NCI-H524 treated with DMSO at 0.1 percent for 48 hours (cell line): ENCODE measurements around the gene DISC1.
A peak's percentile ranks its signal among the peaks of the same experiment; 100 is the strongest.
"Not testable (repeated sequence)": the region's sequence is repeated elsewhere in the genome, so short reads cannot be mapped to it uniquely, and the experiment has no call there.

Experiments used
- DNase-seq: peaks from one replicate; lab custom pipeline; 2025; lab: John Stamatoyannopoulos, UW

The DISC1 gene

DNA sequence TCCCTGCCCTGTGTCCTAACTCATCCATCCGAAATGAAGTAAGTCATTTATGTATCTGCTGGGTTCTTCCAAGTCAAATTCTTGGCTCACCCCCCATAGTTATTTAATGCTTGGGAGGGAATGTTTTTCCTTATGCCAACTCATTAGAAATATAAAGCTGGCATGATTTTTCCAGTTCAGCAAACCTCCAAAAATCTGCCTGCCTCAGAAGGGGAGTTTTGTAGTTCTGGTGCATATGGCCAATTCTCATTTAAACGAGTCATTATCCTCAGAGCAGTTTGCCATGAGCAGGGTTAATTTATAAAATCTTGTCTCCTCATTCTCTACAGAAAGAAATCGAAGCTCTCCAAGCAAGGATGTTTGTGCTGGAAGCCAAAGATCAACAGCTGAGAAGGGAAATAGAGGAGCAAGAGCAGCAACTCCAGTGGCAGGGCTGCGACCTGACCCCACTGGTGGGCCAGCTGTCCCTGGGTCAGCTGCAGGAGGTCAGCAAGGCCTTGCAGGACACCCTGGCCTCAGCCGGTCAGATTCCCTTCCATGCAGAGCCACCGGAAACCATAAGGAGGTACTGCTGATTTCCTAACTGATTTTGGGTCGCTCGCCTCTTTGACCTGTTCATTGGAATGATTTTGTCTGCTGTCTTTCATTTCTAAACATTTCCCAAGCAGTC, 144.1 kb downstream of the DISC1 start:
- no peak for DNase-seq

DNA sequence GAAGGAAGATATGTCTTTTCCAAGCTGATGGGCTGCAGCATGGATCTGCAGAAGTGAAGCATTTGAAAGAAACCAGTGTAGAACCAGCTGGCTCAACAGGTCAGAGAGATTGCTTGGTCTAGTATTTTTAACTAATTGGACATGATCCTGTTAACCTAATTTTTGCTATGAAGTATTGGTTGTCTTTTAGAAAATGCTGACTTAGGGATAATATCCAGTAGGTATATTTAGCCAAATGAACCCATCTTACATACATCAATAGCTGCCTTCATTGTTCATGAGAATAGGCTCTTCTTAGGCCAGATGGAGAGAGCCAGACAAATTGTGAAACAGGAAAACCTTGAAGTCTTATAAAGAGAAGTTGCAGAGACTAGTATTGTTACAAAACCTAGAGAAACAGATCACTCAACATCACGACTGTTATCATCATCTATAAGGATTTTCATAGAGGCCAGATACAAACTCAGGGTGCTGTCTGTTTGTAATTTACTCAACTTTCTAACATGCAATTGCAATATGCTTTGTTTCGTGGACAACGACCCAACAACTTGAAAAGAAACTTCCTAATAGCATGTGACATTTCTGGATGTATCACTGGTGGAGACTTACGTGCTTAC, 148.2 kb downstream of the DISC1 start:
- no peak for DNase-seq

DNA sequence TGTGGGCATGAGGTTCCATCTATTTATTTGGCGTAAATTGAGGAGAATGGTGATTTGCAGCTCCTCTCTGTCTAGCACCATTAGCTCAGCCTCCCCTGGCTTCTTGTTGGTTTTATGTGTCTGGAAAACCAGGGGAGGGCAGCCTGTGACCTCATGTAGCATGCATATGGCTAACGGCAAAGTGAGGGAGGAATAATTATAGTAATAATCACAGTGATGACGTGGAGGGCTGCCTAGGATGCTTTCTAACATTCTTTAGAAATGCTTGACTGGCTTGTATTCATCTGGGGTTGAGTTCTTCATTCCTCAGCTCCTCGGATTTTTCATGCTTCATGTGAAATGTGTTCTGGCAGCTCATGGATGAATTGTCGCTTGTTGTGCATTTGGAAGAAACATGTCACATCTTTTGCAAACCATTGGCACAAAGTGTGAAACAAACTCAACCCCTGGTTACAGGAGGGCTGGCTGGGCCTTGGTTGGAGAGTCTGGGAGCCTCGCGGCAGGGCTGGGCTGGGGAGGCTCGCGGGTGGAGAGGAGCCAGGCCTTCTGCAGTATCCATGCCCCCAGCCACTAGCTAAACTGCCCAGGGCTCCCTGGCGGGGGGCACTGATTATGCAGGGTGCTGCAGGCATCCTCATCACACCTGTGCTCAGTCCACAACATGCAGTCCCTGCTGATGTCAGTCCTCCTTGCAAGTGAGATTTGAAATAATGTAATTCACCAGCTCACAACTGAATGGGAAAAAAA, 149.6 kb downstream of the DISC1 start:
- DNase-seq = no peak

DNA sequence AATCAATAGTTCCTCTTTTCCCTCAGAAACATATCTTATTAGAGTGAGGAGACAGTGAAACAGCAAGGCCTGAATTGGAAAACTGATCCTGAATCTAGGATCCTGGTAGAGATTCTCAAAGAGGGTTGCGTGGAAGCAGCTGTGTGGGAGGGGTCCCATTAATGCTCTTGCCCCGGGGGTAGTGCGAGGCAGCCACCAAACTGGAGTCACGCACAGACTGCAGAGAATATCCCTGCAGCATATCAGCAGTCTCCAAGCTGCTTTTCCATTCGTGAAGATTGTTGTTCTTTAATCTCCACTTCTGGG, 150.1 kb downstream of the DISC1 start:
- no peak for DNase-seq

DNA sequence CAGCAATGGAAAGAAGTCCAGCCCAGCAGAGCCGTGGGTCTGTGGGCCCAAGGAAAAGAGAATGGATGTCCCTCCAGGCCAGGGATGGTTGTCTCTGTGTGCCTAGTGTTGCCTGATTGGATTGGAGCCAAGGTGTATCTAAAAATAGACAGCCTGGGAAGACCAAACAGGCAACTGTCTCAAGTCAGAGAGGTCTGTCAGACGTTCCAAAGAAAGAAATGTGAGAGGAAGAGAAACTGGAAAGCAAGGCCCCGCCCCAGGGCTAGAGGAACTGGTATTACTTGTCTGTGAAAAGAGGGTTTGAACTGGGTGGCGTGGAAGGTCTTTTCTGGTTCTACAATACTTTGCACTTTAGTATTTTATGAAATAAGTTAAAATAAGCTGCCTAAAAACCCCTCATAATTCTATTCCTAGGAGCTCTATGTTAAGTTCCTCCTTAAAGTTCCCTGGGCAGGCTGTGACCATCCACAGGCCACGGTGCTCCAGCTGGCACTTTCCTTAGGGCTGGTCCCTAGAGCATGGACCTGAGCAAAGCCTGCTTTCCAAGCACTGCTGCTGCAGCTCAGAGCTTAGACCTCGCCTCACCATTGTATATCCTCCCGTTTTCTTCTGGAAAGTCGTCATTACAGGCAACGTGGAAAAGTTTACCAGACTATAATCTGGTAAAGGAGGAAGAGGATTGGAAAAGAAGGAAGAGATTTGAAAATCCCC, 151.6 kb downstream of the DISC1 start:
- no peak for DNase-seq

DNA sequence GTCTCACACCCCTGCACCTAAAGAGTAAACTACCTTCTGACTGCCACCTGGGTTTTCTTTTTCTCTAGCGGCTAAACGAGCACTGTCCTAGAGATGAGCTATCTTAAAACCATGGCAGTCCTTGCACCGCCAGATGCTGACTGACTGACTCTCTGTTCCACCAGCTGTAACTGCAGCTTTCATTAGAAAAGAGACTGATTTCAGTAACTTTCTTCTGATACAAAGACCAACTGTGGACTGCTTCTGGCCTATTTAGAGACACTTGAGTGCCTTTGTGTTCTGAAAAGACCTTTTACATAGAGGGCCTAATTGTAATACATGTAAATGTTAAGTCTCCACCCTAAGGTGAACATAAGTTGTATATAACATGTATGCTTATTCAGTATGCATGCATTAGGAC, 152.5 kb downstream of the DISC1 start:
- DNase-seq = no peak

DNA sequence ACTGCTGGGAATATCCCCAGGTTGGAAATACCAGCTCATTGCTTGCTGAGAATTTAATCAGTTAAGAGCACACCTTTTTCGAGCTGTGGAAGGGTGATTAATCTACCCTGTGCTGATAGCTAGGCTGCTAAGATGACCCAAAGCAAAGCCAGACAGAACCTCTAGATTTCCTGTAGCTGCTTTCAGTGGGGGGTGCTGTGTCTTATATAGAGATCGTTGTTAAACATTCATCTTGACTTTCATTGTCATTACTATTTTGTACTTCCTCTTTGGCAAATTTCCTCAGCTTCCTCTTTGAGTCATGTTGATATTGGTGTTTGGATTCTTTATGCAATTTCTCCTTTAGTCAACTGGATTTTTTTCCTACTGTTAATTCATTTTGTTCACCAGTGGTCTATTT, 155.3 kb downstream of the DISC1 start:
- DNase-seq = no peak

DNA sequence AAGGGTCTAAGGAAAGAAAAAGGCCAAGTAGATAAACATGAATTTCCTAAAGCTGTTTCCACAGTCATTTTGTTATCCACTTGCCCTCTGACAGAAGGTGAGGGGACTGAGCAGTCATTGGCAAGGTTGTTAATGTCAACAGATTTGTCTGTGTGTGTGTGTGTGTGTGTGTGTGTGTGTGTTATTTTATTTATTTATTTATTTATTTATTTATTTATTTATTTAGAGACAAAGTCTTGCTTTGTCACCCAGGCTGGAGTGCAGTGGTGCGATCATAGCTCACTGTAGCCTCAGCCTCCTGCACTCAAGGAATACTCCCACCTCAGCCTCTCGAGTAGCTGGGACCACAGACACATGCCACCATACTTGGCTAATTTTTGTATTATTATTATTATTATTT, 158.5 kb downstream of the DISC1 start:
- DNase-seq = not testable (repeated sequence)

DNA sequence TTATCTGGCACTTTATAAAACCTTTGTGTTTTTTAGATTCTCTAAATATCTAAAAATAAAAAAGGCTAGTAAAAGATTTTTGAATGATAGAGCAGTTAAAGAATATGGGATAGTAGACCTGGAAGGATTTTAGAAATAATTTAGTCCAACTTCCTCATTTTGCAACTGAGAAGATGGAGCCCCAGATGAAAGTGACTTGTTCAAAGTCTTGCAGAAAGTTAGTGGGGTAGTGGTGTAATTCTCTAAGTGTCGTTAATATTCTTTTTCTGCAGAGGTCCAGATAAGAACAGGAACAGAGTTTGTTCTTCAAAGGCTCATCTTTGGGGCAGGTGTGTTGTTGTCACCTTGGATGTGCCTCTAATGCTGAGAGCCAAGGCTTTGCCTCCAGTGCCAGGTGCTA, 159.5 kb downstream of the DISC1 start:
- DNase-seq = no peak

DNA sequence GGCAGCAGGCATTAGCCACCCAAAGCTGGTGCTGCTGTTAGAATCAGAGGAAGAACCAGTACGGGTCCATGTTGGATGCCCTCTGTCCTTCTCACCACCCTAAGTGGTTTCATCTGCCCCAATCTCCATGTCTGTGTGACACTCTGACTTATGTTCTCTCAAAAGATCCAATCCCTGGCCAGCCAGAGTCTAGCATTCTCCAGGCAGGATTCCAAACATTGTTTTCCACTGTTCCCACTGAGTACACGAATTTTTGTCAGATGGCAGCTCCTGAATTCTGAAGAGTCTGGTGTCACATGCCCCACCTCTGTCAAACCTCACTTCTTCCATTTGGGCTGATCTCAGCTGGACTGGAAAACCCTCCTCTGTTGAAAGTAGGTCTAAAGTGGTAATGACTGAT, 166.0 kb downstream of the DISC1 start:
- no peak for DNase-seq

DNA sequence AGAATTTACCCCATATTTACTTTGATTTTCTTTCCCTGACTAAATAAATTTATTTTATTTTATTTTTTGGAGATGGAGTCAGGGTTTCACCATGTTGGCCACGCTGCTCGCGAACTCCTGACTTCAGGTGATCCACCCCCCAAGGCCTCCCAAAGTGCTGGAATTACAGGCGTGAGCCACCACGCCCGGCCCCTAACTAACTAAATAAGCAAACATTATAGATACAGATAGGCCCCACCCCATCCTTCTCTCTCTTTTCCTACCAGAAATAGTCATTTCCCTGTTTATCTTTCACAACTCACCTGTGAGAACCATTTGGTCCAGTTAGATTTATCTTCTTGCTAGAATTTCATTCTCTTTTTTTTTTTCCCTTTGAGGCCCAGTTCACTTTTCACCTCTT, 167.3 kb downstream of the DISC1 start:
- no peak for DNase-seq

DNA sequence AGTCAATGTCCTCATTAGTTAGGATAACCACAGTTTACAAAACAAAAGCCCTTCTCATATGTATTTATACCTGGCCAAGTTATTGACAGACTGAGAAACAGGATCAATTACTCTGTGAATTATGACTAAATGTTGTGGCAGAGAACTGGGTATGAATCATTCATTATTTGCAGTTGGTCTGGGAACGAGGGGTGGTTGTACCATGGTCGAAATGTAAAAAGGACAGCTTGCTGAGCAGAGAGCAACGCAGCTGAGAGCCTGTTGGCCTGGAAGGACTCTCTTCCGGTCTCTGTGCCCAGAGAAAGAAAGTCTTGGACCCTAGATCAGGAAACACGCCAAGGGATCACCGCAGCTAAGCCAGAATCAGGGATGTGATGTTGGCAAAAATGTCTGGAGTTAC, 169.6 kb downstream of the DISC1 start:
- no peak for DNase-seq

DNA sequence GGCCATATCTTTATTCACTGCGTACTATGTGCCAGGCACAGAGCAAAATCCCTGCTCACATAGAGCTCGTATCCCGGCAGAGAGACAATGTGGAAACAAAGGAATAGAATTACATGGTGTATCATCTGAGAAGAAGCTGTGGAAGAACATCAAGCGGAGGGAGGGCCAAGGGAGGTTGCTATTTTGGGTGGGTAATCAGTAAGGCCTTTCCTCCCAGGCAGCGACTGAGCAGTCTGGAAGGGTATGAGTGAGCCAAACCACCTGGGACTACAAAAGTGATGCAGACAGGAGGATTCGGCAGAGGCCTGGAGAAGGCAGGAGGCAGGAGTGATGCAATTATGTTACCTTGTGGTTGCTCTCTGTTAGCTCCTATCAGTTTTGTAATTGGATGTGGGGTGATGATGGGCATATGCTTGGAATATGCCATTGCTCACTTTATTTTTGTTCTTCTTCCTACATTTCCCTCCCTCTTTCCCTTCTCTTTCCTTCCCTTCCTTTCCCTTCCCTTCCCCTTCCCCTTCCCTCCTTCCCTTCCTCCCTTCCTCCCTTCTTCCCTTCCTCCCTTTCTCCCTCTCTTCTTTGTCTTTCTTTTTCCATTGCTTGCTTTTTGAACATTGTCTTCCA, 172.9 kb downstream of the DISC1 start:
- DNase-seq = no peak

DNA sequence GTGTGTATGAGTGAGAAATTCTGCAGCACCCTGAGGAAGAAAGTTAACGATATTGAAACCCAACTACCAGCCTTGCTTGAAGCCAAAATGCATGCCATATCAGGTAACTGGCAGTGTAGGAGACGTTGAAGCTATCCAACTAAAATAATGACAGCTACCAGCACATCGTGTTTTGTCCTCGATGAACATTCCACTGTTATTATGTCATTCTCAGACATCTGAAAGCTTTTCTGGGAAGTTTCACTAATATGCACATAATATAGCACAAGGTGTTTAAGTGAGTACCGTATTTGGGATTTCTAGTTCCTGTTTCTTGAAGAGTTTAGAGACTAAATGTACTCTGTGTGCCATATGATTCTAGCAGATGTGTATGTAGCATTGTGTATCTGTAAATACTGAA, 173.5 kb downstream of the DISC1 start:
- DNase-seq = no peak

DNA sequence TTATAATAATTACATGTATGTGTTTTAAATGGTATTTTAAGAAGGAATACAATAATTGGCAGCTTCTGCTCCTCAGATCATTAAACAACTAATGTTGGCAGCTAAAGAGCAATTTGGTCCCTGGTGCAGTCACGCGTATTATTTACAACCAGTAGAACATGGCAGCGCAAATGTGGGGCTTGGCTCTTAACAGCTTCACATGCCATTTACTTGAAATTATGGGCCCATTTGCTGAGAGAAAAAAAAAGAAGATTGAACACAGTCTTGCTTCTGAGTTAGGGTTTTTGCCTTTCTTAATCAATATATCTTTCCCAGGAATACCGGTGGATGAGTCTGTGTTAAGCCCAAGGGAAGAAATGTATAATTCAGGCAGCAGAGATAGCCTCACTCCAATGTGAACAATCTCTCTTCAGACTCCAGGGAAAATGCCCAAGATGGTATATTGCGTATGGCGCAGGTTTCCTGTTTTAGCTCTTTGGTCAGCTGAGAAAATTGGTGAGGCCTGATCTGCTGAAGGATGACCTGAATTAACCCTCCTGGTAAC, 174.5 kb downstream of the DISC1 start:
- no peak for DNase-seq

DNA sequence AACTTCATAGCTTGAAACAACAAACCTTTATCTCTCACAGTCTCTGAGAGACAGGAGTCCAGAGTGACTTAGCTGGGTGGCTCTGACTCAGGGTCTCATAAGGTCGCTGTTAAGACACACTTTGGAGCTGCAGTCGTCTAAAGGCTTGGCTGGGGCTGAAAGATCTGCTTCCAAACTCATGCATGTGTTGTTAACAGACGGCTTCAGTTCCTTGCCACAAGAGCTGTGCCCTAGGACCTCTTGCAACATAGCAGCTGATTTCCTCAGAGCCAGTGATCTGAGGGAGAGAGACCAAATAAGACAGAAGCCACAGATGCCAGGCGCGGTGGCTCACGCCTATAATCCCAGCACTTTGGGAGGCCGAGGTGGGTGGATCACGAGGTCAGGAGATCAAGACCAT, 176.8 kb downstream of the DISC1 start:
- DNase-seq = no peak

DNA sequence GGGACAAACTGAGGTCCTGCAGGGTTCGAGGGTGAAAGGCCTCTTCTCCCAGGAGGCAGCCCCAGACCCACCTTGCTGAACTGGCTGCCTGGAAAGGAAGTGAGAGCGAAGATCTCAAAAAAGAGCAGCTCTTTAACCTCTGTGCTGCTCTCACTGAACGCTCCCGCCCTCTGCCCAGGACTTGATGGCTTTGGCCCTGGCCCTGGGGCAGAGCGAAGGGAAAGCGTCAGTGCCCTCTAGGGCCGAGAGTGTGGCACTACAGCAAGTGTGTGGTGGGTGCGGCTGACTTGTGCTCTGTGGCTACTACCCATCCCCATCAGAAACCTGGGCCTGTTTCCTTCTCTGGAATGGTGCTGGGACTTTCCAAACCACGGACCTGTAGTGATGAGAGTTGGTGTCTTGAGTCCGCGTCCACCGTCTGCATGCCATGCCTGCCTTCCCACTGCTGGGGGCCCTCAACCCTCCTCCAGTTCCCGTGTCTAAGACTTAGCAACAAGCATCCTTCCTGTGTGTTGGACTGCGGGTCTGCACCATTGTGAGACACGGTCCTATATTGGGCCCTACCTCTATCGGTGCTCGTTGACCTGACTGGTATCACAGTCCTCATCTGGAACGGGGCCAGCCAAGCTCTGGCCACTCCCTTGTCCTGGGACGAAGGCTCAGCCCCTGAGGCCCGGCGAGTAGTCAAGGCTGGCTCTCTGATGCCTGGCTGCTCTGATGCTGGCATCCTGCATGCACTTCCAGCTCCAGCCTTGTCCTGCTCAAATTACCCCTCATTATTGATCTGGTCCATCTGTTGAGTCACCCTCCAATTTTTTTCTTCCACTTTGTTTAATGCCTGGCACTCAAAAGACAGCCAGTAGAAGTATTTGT, 180.3 kb downstream of the DISC1 start:
- peak; percentile 88 for DNase-seq

DNA sequence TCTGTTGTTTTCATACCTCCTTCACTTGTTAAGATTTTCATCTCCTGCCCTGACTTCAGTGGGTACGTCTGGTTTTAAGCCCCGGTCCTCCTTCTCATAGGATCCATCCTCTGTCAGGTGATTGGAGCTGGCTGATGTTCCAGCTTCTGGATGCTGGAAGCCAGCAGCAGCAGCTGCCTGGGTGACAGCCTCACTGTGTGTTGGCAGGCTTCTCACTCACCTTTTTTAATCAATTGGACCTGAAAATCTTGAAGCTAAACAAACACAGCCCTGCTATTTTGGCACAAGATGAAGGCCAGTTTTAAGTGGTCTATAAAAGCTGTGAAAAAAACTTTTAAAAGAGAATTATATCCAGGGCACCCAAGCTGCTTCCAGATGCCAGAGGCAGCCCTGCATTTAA, 181.0 kb downstream of the DISC1 start:
- DNase-seq = peak; percentile 88

DNA sequence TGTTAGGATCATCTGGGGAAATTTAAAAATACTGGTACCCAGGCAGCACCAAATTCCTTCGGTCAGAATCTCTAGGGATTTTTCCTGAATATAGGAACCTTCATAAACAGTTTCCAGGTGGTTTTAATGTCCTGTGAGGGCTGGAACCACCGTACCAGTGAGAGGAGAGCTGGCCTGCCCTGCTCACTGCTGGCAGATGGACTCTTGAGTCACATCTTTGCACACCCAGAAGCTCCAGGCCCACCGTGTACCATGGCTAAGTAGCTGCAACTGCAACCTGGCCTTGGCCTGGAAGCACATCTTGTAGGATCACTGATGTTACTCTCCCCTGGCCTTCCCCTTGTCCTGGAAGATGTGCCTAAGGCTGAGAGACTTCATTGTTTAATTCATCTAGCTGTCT, 181.5 kb downstream of the DISC1 start:
- no peak for DNase-seq

DNA sequence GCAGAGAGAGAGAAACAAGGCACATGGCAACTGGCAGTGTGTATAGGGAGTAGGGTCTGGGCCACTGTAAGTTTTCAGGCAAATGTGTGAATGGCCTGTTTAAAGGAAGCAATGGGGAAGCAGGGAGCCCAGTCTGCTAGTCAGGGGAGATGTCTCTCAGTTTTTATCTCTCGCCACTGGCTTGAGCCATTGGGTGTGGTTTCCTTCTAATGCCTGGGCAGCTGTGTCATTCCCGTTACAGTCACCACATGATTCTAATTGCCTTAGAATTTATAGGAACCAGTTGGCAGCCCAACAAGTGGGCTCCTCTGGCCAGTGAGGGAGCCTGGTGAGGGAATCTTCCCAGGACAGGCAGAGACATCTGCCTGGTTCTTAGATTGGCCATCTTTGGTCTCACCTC, 182.4 kb downstream of the DISC1 start:
- no peak for DNase-seq

DNA sequence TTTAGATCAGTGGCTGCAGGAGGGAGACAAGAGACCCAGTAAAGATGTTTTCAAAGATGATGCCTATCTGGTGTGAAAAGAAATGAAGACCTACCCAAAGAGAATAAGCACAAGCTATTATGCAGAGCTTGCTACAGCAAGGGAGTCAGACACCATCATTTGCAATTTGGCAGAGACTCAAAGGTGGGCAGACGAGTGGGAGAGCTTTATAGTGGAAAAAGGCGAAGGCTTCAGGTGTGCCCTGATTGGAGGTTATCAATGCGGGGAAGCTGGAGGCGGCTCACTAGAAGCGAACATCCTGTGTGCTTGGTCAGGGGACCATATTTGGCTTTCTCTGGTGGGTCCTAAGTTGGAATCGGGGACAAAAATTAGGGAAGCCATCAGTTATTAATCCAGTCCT, 183.8 kb downstream of the DISC1 start:
- DNase-seq = no peak
